ENCODE measurements around the gene NSD2. TPM values are rescaled to one million over a fixed set of nuclear protein-coding genes. Genes with fewer than 3 reads are reported as not detected.

NSD2 gene
- total and polyA plus RNA-seq, 9 donors = 9.1 to 41.9 (median 20.3) TPM

DNA sequence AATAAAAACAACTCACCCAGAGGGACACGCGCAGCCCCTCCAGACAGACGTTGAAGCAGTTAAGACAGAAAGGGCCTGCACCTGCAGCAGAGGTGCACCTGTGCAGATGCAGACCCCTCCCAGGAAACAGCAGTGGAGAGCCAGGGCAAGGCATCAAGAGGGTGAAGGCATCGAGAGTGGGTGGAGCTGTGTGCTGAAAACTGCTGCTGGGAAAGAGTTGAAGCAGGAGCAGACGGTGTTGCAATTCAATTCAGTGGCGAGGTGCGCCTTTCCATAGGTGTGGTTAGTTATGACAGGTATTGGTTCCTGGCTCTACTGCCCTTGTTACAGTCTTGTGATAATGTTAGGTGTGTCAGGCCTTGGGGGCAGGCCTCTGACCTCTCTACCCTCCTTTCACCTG is 31.9 kb upstream of the NSD2 start:
- WGBS, 3 donors = 87 to 89% (median 89%) methylated on average over 7 of the region's 7 CpGs
- no peak for DNase-seq
- H3K4me1 ChIP-seq (ENCODE audit: insufficient read depth) = no peaks in the 10 kb centered on the region
- no peaks in the 10 kb centered on the region for H3K36me3 ChIP-seq
- H3K27me3 ChIP-seq = no peaks in the 10 kb centered on the region
- no peak for TF ChIP-seq EP300 (IDR thresholded peaks at IDR 0.05)
- no peak for TF ChIP-seq POLR2A (IDR thresholded peaks at IDR 0.05)
- TF ChIP-seq, protein P1, sequence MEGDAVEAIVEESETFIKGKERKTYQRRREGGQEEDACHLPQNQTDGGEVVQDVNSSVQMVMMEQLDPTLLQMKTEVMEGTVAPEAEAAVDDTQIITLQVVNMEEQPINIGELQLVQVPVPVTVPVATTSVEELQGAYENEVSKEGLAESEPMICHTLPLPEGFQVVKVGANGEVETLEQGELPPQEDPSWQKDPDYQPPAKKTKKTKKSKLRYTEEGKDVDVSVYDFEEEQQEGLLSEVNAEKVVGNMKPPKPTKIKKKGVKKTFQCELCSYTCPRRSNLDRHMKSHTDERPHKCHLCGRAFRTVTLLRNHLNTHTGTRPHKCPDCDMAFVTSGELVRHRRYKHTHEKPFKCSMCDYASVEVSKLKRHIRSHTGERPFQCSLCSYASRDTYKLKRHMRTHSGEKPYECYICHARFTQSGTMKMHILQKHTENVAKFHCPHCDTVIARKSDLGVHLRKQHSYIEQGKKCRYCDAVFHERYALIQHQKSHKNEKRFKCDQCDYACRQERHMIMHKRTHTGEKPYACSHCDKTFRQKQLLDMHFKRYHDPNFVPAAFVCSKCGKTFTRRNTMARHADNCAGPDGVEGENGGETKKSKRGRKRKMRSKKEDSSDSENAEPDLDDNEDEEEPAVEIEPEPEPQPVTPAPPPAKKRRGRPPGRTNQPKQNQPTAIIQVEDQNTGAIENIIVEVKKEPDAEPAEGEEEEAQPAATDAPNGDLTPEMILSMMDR (IDR thresholded peaks at IDR 0.05) = no peak
- intact Hi-C loops (cut with DNase I) = no loop called here
- H3K4me3 ChIP-seq = no peak overlapping the region
- no peak overlapping the region for H3K27ac ChIP-seq
- H3K9me3 ChIP-seq = no peaks in the 10 kb centered on the region

DNA sequence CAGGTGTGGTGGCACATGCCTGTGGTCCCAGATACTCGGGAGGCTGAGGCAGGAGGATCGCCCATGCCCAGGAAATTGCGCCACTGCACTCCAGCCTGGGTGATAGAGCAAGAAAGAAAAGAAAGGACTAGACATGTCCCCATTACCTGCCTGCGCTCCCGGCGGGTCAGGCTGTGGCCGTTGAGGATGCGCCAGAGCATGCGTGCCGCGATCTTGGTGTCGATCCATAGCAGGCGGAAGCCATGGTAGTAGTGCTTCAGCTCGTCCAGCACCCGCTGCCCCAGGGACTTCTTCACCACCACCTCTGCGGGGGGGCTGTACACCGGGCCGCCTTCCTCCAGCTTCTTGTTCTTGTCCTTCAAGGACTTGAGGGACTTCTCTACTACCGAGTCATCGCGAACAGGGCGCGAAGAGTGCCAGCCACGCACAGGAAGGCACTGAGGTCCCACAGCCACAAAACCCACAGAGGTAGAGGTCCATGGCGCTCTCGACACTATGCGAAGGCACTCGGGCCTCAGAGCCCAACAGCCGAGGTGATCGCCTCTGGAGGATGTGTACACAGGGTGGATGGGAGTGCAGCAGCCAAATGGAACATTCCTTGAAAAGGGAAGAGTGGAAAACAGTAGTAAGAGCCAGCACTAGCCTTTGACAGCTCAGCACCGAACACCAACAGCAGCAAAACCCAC is 29.8 kb upstream of the NSD2 start:
- no peaks in the 10 kb centered on the region for H3K27me3 ChIP-seq
- H3K4me3 ChIP-seq = no peak overlapping the region
- H3K36me3 ChIP-seq = no peaks in the 10 kb centered on the region
- no peak for TF ChIP-seq POLR2A (IDR thresholded peaks at IDR 0.05)
- TF ChIP-seq, protein P1 (IDR thresholded peaks at IDR 0.05) = no peak
- no peak for TF ChIP-seq EP300 (IDR thresholded peaks at IDR 0.05)
- no peaks in the 10 kb centered on the region for H3K9me3 ChIP-seq
- 92 to 93% (median 92%) methylated on average over 31 of the region's 31 CpGs for WGBS, 3 donors
- no peaks in the 10 kb centered on the region for H3K4me1 ChIP-seq (ENCODE audit: insufficient read depth)
- no peak for DNase-seq
- no peak overlapping the region for H3K27ac ChIP-seq
- intact Hi-C loops (cut with DNase I) = no loop called here

DNA sequence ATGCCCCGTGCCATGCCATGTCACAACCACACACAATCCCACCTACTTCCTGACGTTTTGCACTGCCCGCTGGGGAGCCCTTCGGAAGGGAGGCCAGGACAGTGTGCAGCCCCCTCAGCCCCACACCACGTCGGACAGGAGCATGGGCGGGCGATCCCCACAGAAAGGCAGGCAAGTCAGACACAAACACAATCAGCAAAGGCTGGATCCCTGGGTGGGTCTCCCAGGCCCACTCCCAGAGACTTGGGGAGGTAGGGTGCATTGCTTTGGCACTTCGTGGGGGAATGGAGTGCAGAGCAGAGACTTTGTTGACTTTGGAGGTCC is 29.3 kb upstream of the NSD2 start:
- no peaks in the 10 kb centered on the region for H3K9me3 ChIP-seq
- H3K36me3 ChIP-seq = no peaks in the 10 kb centered on the region
- H3K27me3 ChIP-seq = no peaks in the 10 kb centered on the region
- 84 to 89% (median 87%) methylated on average over 9 of the region's 9 CpGs for WGBS, 3 donors
- H3K4me3 ChIP-seq = no peak overlapping the region
- H3K27ac ChIP-seq = no peak overlapping the region
- no peak for DNase-seq
- intact Hi-C loops (cut with DNase I) = no loop called here
- H3K4me1 ChIP-seq (ENCODE audit: insufficient read depth) = no peaks in the 10 kb centered on the region
- TF ChIP-seq POLR2A (IDR thresholded peaks at IDR 0.05) (no peak), EP300 (IDR thresholded peaks at IDR 0.05) (no peak)
- TF ChIP-seq, protein P1 (IDR thresholded peaks at IDR 0.05) = no peak

DNA sequence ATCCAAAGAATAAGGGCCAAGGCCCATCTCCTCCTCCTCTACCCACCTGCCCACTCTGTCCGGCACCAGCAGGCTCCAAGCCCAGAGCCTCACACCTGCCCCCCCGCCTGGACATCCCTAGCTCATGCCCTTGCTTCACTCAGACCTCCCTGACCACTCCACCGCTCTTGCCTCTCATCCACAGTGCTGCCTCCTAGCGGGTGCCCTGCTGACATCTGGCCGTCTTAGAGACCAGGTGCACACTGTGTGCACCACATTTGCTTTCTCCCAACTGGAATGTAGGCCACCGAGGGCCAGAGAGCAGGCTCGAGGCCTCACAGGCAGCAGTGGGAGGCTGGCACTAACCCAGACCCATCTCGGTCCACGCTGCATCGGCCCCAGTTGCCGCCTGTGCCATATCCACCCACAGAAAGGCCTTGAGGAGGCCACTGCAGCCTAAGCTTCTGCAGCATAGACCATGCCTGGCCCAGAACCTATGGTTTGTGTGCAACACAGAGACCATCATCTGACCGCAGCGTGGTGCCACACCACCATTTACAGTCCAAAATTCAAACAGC is 28.8 kb upstream of the NSD2 start:
- Histone ChIP-seq H3K27ac (no peak overlapping the region), H3K4me1 (ENCODE audit: insufficient read depth) (no peaks in the 10 kb centered on the region), H3K27me3 (no peaks in the 10 kb centered on the region), H3K9me3 (no peaks in the 10 kb centered on the region), H3K4me3 (no peak overlapping the region), H3K36me3 (no peaks in the 10 kb centered on the region)
- intact Hi-C loops (cut with DNase I) = no loop called here
- TF ChIP-seq EP300 (IDR thresholded peaks at IDR 0.05) = no peak
- TF ChIP-seq POLR2A (IDR thresholded peaks at IDR 0.05) = no peak
- TF ChIP-seq, protein P1 (IDR thresholded peaks at IDR 0.05) = no peak
- WGBS, 3 donors = 76 to 85% (median 79%) methylated on average over 13 of the region's 13 CpGs
- DNase-seq = no peak

All from ovary (tissue), 9 donors.